Measurements from ENCODE around the gene WIZ. TPM values are rescaled to one million over a fixed set of nuclear protein-coding genes. Genes with fewer than 3 reads are reported as not detected.

WIZ gene
- total RNA-seq, 1 experiment from 2014 or later: 72.3 TPM

GRCh38 chr19:15498156-15498858 lies 48.6 kb upstream of the WIZ start:
- ChIA-PET POLR2A (ENCODE audit: low non-redundant PET) (interaction anchor here (0.6 kb wide), 1 partner anchor 31 kb away, joined by 3 read pairs; no protein-coding TSS in a partner anchor), CTCF (no interaction called here)
- no peak for DNase-seq (ENCODE audit: low spot score)
- H3K27me3 ChIP-seq (replicated peaks; ENCODE audit: insufficient read depth, low read depth, low read length, poor library complexity): no peaks in the 10 kb centered on the region
- peak overlapping the region; percentile 36 for H3K4me3 ChIP-seq (ENCODE audit: low read depth, low read length, poor library complexity, severe bottlenecking)
- TF ChIP-seq EZH2 (IDR thresholded peaks at IDR 0.05; ENCODE audit: borderline replicate concordance, low read depth, low read length, poor library complexity, severe bottlenecking) (no peak), CTCF (conservative IDR thresholded peaks at IDR 0.05; ENCODE audit: low read depth, low read length) (no peak)
- BruUV-seq (replicated peaks): TSS peak; percentile 88
- intact Hi-C loops (cut with micrococcal nuclease; ENCODE audit: unreplicated experiment): no loop called here
- H3K27ac ChIP-seq (ENCODE audit: low read depth, low read length, poor library complexity, severe bottlenecking): peak overlapping the region; percentile 78
- no peaks in the 10 kb centered on the region for H3K9me3 ChIP-seq (ENCODE audit: low read depth, low read length, poor library complexity, severe bottlenecking)
- H3K36me3 ChIP-seq (ENCODE audit: insufficient read depth, low read length, poor library complexity, severe bottlenecking): no peaks in the 10 kb centered on the region
- peaks cover 38% of the 10 kb centered on the region for H3K4me1 ChIP-seq (ENCODE audit: insufficient read depth, low read length, poor library complexity, severe bottlenecking)

GRCh38 chr19:15495151-15495550 lies 45.4 kb upstream of the WIZ start:
- Histone ChIP-seq H3K27me3 (replicated peaks; ENCODE audit: insufficient read depth, low read depth, low read length, poor library complexity) (no peaks in the 10 kb centered on the region), H3K36me3 (ENCODE audit: insufficient read depth, low read length, poor library complexity, severe bottlenecking) (no peaks in the 10 kb centered on the region), H3K4me1 (ENCODE audit: insufficient read depth, low read length, poor library complexity, severe bottlenecking) (peaks cover 17% of the 10 kb centered on the region), H3K27ac (ENCODE audit: low read depth, low read length, poor library complexity, severe bottlenecking) (no peak overlapping the region), H3K4me3 (ENCODE audit: low read depth, low read length, poor library complexity, severe bottlenecking) (no peak overlapping the region), H3K9me3 (ENCODE audit: low read depth, low read length, poor library complexity, severe bottlenecking) (no peaks in the 10 kb centered on the region)
- BruUV-seq (replicated peaks): no TSS peak
- POLR2A ChIA-PET (ENCODE audit: low non-redundant PET): no interaction called here
- intact Hi-C loops (cut with micrococcal nuclease; ENCODE audit: unreplicated experiment): no loop called here
- TF ChIP-seq CTCF (conservative IDR thresholded peaks at IDR 0.05; ENCODE audit: low read depth, low read length) (no peak), EZH2 (IDR thresholded peaks at IDR 0.05; ENCODE audit: borderline replicate concordance, low read depth, low read length, poor library complexity, severe bottlenecking) (no peak)
- DNase-seq (ENCODE audit: low spot score): no peak
- CTCF ChIA-PET: interaction anchor here (0.6 kb wide), 1 partner anchor 9 kb away, joined by 3 read pairs; no protein-coding TSS in a partner anchor

- POLR2A ChIA-PET (ENCODE audit: low non-redundant PET): interaction anchor here (0.6 kb wide), 1 partner anchor 13 kb away, joined by 3 read pairs; no protein-coding TSS in a partner anchor
Measured at GRCh38 chr19:15488489-15489226, 38.9 kb upstream of the WIZ start.

More at GRCh38 chr19:15488489-15489226, 38.9 kb upstream of the WIZ start:
- CTCF ChIA-PET: no interaction called here
- Histone ChIP-seq H3K9me3 (ENCODE audit: low read depth, low read length, poor library complexity, severe bottlenecking) (no peaks in the 10 kb centered on the region), H3K27me3 (replicated peaks; ENCODE audit: insufficient read depth, low read depth, low read length, poor library complexity) (no peaks in the 10 kb centered on the region), H3K4me3 (ENCODE audit: low read depth, low read length, poor library complexity, severe bottlenecking) (no peak overlapping the region), H3K36me3 (ENCODE audit: insufficient read depth, low read length, poor library complexity, severe bottlenecking) (no peaks in the 10 kb centered on the region), H3K4me1 (ENCODE audit: insufficient read depth, low read length, poor library complexity, severe bottlenecking) (no peaks in the 10 kb centered on the region), H3K27ac (ENCODE audit: low read depth, low read length, poor library complexity, severe bottlenecking) (no peak overlapping the region)
- TF ChIP-seq CTCF (conservative IDR thresholded peaks at IDR 0.05; ENCODE audit: low read depth, low read length) (no peak), EZH2 (IDR thresholded peaks at IDR 0.05; ENCODE audit: borderline replicate concordance, low read depth, low read length, poor library complexity, severe bottlenecking) (no peak)
- intact Hi-C loops (cut with micrococcal nuclease; ENCODE audit: unreplicated experiment): no loop called here
- no TSS peak for BruUV-seq (replicated peaks)
- DNase-seq (ENCODE audit: low spot score): no peak
